ENCODE data around the gene MRPS34. TPM values are rescaled to one million over a fixed set of nuclear protein-coding genes. Genes with fewer than 3 reads are reported as not detected.

Gene MRPS34
- polyA plus RNA-seq, 2 donors: 62.4 to 115 TPM

- no peaks in the 10 kb centered on the region for H3K27me3 ChIP-seq (ENCODE audit: control insufficient read depth in 1 of 2, insufficient read depth in 2 of 2, low read length in 2 of 2)
- 42 to 46% methylated on average over 6 of the region's 6 CpGs for WGBS, 2 donors
- H3K4me1 ChIP-seq (ENCODE audit: control insufficient read depth in 2 of 2, insufficient read depth in 2 of 2, low read length in 1 of 2): peaks cover 0 to 4% of the 10 kb centered on the region in 2 donors
- H3K27ac ChIP-seq (ENCODE audit: low read depth in 2 of 2, low read length in 1 of 2): peak overlapping the region in 1 of 2 donors; percentile 50
- no peaks in the 10 kb centered on the region for H3K9me3 ChIP-seq (ENCODE audit: control insufficient read depth in 2 of 2, insufficient read depth in 1 of 2, low read depth in 1 of 2, low read length in 1 of 2)
- no peak overlapping the region for H3K4me3 ChIP-seq (ENCODE audit: low read depth in 1 of 2, low read length in 2 of 2)
- peaks cover 5 to 31% of the 10 kb centered on the region in 2 donors for H3K36me3 ChIP-seq (ENCODE audit: control insufficient read depth in 2 of 2, insufficient read depth in 2 of 2, low read length in 1 of 2)
These were observed 49.3 kb downstream of the MRPS34 start for GRCh38 chr16:1723450-1724147.

Other genes starting within 250 kb of the MRPS34 start
- 1 to 10 TPM; 3.4 to 6.2 TPM for gene TMEM204, start 239.5 kb downstream of the MRPS34 start, polyA plus RNA-seq
- gene IFT140, start 161.1 kb downstream of the MRPS34 start, polyA plus RNA-seq: 1 to 10 TPM; 4.3 to 8.8 TPM
- 10 to 100 TPM in 1 of 2 donors, 1 to 10 TPM in 1; 4.8 to 10.5 TPM for gene CRAMP1, start 160.8 kb downstream of the MRPS34 start, polyA plus RNA-seq
- gene JPT2, start 94.9 kb downstream of the MRPS34 start, polyA plus RNA-seq: 10 to 100 TPM; 20.5 to 31.0 TPM
- gene MAPK8IP3, start 66.9 kb downstream of the MRPS34 start, polyA plus RNA-seq: 10 to 100 TPM; 21.6 to 73.8 TPM
- 100 to 1,000 TPM in 1 of 2 donors, 10 to 100 TPM in 1; 51.0 to 102 TPM for gene NME3, start 1.6 kb downstream of the MRPS34 start, polyA plus RNA-seq
- gene EME2, start 324 bp downstream of the MRPS34 start, polyA plus RNA-seq: 10 to 100 TPM in 1 of 2 donors, 1 to 10 TPM in 1; 6.6 to 23.0 TPM
- gene SPSB3, start 9.4 kb upstream of the MRPS34 start, polyA plus RNA-seq: 100 to 1,000 TPM in 1 of 2 donors, 10 to 100 TPM in 1; 69.1 to 126 TPM
- 10 to 100 TPM; 41.5 to 57.8 TPM for gene NUBP2, start 9.8 kb upstream of the MRPS34 start, polyA plus RNA-seq
- under 1 TPM; 0.01 to 0.14 TPM for gene IGFALS, start 20.6 kb upstream of the MRPS34 start, polyA plus RNA-seq
- 10 to 100 TPM; 41.1 to 57.9 TPM for gene HAGH, start 53.7 kb upstream of the MRPS34 start, polyA plus RNA-seq
- gene FAHD1, start 54.1 kb upstream of the MRPS34 start, polyA plus RNA-seq: 10 to 100 TPM; 26.6 to 40.5 TPM
- under 1 TPM in 1 of 2 donors, not detected in 1; 0.08 TPM for gene MEIOB, start 99.0 kb upstream of the MRPS34 start, polyA plus RNA-seq
- gene HS3ST6, start 145.3 kb upstream of the MRPS34 start, polyA plus RNA-seq: 10 to 100 TPM in 1 of 2 donors, 1 to 10 TPM in 1; 8.0 to 16.3 TPM
- 10 to 100 TPM; 25.9 to 52.7 TPM for gene MSRB1, start 170.1 kb upstream of the MRPS34 start, polyA plus RNA-seq
- under 1 TPM; 0.06 to 0.14 TPM for gene RPL3L, start 181.6 kb upstream of the MRPS34 start, polyA plus RNA-seq
- gene NDUFB10, start 186.4 kb upstream of the MRPS34 start, polyA plus RNA-seq: 100 to 1,000 TPM; 160 to 207 TPM
- 1,000 to 10,000 TPM; 2,871 to 3,908 TPM for gene RPS2, start 191.7 kb upstream of the MRPS34 start, polyA plus RNA-seq
- under 1 TPM; 0.06 to 0.20 TPM for gene RNF151, start 193.7 kb upstream of the MRPS34 start, polyA plus RNA-seq
- 10 to 100 TPM; 56.6 to 59.0 TPM for gene TBL3, start 198.9 kb upstream of the MRPS34 start, polyA plus RNA-seq
- 1 to 10 TPM; 2.7 to 9.3 TPM for gene NOXO1, start 208.3 kb upstream of the MRPS34 start, polyA plus RNA-seq
- 10 to 100 TPM; 13.1 to 23.1 TPM for gene GFER, start 211.1 kb upstream of the MRPS34 start, polyA plus RNA-seq
- gene SYNGR3, start 216.8 kb upstream of the MRPS34 start, polyA plus RNA-seq: under 1 TPM; 0.06 to 0.36 TPM
- gene ZNF598, start 236.7 kb upstream of the MRPS34 start, polyA plus RNA-seq: 10 to 100 TPM; 27.9 to 36.4 TPM
- under 1 TPM; 0.22 to 0.53 TPM for gene NPW, start 246.7 kb upstream of the MRPS34 start, polyA plus RNA-seq